ENCODE data around the gene TMEM196. TPM values are rescaled to one million over a fixed set of nuclear protein-coding genes. Genes with fewer than 3 reads are reported as not detected.
A peak's percentile ranks its signal among the peaks of the same experiment; 100 is the strongest.

Gene TMEM196
- total and polyA plus RNA-seq, 2 experiments from 2014 or later, result 0.11 TPM; not detected in 1

DNA sequence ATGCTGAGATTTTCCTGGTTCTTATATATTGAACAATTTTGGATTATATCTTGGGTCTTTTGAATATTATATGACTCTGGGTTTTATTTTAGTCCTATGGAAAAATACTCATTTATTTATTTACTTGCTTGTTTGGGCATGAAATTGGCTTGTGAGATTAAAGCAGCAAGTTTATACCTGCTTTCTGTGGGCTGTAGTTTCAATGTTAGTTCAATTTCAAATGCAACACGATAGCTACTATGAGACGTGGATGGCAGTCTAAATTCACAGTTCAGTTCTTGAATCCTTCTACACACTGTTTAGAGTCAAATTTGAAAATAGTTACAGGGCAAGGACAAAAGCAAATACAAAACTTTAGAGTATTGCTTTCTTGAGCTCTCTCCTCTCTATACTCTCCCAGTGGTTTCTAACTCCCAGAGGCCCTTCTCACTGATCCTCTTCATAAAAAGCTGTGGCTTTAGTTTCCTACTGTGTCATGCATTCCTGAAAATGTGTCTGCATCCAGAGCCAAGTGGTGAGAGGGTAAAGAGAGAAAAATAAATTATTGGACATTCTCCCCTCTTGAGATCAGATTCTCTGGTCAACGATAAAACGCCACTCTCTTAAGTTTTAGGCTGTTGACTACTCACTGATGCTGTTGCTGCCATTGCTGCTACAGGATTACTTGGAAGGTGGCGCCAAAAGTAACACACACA is 99.0 kb downstream of the TMEM196 start:
- DNase-seq (ENCODE audit: low spot score), result peak; percentile 31
- H3K27ac Mint-ChIP-seq, result no peak overlapping the region; the same call in 1 of the 2 replicates
- H3K79me2 ChIP-seq (replicated peaks; ENCODE audit: insufficient read depth), result no peaks in the 10 kb centered on the region
- H3K4me3 ChIP-seq, result no peak overlapping the region
- H3K27me3 Mint-ChIP-seq (ENCODE audit: insufficient read depth, low read depth, poor library complexity), result no peaks in the 10 kb centered on the region
- H3K4me1 ChIP-seq (ENCODE audit: insufficient read depth), result no peaks in the 10 kb centered on the region
- H4K20me1 ChIP-seq (replicated peaks; ENCODE audit: insufficient read depth), result no peaks in the 10 kb centered on the region
- H3K36me3 Mint-ChIP-seq (ENCODE audit: low read depth), result no peaks in the 10 kb centered on the region
- 0 out of 2 replicates have a peak overlapping the region, but pooled peaks have one; percentile 15 for H2AFZ ChIP-seq
- no peaks in the 10 kb centered on the region for H3F3A ChIP-seq (replicated peaks; ENCODE audit: low read depth)
- H3K4me1 Mint-ChIP-seq, result no peaks in the 10 kb centered on the region
- H3K27me3 ChIP-seq (ENCODE audit: insufficient read depth), result no peaks in the 10 kb centered on the region
- no peak overlapping the region for H3K4me3 Mint-ChIP-seq
- no peak for ATAC-seq
- H3K27ac ChIP-seq (ENCODE audit: low read depth), result no peak overlapping the region
- no peaks in the 10 kb centered on the region for H3K9me2 ChIP-seq (ENCODE audit: insufficient read depth)
- no peaks in the 10 kb centered on the region for H3K36me3 ChIP-seq (ENCODE audit: insufficient read depth)
- no peaks in the 10 kb centered on the region for H3K9me3 Mint-ChIP-seq
- no peak overlapping the region for H3K4me2 ChIP-seq
- TF ChIP-seq, protein P1, sequence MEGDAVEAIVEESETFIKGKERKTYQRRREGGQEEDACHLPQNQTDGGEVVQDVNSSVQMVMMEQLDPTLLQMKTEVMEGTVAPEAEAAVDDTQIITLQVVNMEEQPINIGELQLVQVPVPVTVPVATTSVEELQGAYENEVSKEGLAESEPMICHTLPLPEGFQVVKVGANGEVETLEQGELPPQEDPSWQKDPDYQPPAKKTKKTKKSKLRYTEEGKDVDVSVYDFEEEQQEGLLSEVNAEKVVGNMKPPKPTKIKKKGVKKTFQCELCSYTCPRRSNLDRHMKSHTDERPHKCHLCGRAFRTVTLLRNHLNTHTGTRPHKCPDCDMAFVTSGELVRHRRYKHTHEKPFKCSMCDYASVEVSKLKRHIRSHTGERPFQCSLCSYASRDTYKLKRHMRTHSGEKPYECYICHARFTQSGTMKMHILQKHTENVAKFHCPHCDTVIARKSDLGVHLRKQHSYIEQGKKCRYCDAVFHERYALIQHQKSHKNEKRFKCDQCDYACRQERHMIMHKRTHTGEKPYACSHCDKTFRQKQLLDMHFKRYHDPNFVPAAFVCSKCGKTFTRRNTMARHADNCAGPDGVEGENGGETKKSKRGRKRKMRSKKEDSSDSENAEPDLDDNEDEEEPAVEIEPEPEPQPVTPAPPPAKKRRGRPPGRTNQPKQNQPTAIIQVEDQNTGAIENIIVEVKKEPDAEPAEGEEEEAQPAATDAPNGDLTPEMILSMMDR (conservative IDR thresholded peaks at IDR 0.05; ENCODE audit: low read depth in 2 of 2), result peak in 1 of 2 experiments; percentile 39; a peak in 2 of 4 replicates
- no peak for TF ChIP-seq CREB1 (CRISPR knock-in tag; IDR thresholded peaks at IDR 0.05; ENCODE audit: low read depth)

DNA sequence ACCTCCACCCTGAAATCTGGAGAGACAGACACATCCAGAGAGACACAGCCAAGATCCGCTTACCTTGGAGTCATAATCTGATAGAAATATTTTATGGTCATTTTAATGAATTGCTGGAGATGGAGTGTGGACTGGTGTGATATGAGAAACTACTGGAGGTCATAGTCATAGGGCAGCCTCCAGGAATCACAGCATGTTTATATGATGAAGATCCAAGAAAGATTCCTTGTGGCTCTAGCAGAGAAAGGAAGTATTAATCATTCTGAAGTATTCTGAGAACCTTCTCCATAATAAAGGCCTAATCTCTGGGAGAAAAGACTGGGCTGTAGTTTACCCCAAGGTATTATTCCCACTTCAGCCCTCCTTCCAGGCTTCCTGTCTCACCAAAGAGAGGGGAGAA is 102.6 kb downstream of the TMEM196 start:
- H3K36me3 Mint-ChIP-seq (ENCODE audit: low read depth), result no peaks in the 10 kb centered on the region
- ATAC-seq (no peak), DNase-seq (ENCODE audit: low spot score) (no peak)
- H3K9me3 Mint-ChIP-seq, result no peaks in the 10 kb centered on the region
- H3K27me3 Mint-ChIP-seq (ENCODE audit: insufficient read depth, low read depth, poor library complexity), result no peaks in the 10 kb centered on the region
- Histone ChIP-seq H3K4me1 (ENCODE audit: insufficient read depth) (no peaks in the 10 kb centered on the region), H2AFZ (no peak overlapping the region), H3K4me2 (no peak overlapping the region), H3K27me3 (ENCODE audit: insufficient read depth) (no peaks in the 10 kb centered on the region), H3K79me2 (replicated peaks; ENCODE audit: insufficient read depth) (no peaks in the 10 kb centered on the region), H3K9me2 (ENCODE audit: insufficient read depth) (no peaks in the 10 kb centered on the region), H3K36me3 (ENCODE audit: insufficient read depth) (no peaks in the 10 kb centered on the region), H3F3A (replicated peaks; ENCODE audit: low read depth) (no peaks in the 10 kb centered on the region), H4K20me1 (replicated peaks; ENCODE audit: insufficient read depth) (no peaks in the 10 kb centered on the region), H3K27ac (ENCODE audit: low read depth) (no peak overlapping the region), H3K4me3 (no peak overlapping the region)
- no peak overlapping the region for H3K4me3 Mint-ChIP-seq
- H3K4me1 Mint-ChIP-seq, result no peaks in the 10 kb centered on the region
- no peak overlapping the region for H3K27ac Mint-ChIP-seq
- TF ChIP-seq EZH2phosphoT487 (IDR thresholded peaks at IDR 0.05; ENCODE audit: unreplicated experiment) (no peak), EZH2 (IDR thresholded peaks at IDR 0.05; ENCODE audit: low read depth, unreplicated experiment) (no peak), ZNF114 (CRISPR knock-in tag; IDR thresholded peaks at IDR 0.05) (no peak), JUNB (IDR thresholded peaks at IDR 0.05; ENCODE audit: unreplicated experiment) (no peak), POLR2AphosphoS5 (IDR thresholded peaks at IDR 0.05; ENCODE audit: low read depth) (no peak), ZNF331 (CRISPR knock-in tag; IDR thresholded peaks at IDR 0.05; ENCODE audit: low read depth) (no peak), NANOG (IDR thresholded peaks at IDR 0.05; ENCODE audit: borderline replicate concordance) (no peak), CREB1 (CRISPR knock-in tag; IDR thresholded peaks at IDR 0.05; ENCODE audit: low read depth) (no peak)
- TF ChIP-seq, protein P2, sequence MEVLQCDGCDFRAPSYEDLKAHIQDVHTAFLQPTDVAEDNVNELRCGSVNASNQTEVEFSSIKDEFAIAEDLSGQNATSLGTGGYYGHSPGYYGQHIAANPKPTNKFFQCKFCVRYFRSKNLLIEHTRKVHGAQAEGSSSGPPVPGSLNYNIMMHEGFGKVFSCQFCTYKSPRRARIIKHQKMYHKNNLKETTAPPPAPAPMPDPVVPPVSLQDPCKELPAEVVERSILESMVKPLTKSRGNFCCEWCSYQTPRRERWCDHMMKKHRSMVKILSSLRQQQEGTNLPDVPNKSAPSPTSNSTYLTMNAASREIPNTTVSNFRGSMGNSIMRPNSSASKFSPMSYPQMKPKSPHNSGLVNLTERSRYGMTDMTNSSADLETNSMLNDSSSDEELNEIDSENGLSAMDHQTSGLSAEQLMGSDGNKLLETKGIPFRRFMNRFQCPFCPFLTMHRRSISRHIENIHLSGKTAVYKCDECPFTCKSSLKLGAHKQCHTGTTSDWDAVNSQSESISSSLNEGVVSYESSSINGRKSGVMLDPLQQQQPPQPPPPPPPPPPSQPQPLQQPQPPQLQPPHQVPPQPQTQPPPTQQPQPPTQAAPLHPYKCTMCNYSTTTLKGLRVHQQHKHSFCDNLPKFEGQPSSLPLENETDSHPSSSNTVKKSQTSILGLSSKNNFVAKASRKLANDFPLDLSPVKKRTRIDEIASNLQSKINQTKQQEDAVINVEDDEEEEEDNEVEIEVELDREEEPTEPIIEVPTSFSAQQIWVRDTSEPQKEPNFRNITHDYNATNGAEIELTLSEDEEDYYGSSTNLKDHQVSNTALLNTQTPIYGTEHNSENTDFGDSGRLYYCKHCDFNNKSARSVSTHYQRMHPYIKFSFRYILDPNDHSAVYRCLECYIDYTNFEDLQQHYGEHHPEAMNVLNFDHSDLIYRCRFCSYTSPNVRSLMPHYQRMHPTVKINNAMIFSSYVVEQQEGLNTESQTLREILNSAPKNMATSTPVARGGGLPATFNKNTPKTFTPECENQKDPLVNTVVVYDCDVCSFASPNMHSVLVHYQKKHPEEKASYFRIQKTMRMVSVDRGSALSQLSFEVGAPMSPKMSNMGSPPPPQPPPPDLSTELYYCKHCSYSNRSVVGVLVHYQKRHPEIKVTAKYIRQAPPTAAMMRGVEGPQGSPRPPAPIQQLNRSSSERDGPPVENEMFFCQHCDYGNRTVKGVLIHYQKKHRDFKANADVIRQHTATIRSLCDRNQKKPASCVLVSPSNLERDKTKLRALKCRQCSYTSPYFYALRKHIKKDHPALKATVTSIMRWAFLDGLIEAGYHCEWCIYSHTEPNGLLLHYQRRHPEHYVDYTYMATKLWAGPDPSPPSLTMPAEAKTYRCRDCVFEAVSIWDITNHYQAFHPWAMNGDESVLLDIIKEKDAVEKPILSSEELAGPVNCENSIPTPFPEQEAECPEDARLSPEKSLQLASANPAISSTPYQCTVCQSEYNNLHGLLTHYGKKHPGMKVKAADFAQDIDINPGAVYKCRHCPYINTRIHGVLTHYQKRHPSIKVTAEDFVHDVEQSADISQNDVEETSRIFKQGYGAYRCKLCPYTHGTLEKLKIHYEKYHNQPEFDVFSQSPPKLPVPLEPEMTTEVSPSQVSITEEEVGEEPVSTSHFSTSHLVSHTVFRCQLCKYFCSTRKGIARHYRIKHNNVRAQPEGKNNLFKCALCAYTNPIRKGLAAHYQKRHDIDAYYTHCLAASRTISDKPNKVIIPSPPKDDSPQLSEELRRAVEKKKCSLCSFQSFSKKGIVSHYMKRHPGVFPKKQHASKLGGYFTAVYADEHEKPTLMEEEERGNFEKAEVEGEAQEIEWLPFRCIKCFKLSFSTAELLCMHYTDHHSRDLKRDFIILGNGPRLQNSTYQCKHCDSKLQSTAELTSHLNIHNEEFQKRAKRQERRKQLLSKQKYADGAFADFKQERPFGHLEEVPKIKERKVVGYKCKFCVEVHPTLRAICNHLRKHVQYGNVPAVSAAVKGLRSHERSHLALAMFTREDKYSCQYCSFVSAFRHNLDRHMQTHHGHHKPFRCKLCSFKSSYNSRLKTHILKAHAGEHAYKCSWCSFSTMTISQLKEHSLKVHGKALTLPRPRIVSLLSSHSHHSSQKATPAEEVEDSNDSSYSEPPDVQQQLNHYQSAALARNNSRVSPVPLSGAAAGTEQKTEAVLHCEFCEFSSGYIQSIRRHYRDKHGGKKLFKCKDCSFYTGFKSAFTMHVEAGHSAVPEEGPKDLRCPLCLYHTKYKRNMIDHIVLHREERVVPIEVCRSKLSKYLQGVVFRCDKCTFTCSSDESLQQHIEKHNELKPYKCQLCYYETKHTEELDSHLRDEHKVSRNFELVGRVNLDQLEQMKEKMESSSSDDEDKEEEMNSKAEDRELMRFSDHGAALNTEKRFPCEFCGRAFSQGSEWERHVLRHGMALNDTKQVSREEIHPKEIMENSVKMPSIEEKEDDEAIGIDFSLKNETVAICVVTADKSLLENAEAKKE (CRISPR knock-in tag; IDR thresholded peaks at IDR 0.05), result no peak
- TF ChIP-seq, protein P3, sequence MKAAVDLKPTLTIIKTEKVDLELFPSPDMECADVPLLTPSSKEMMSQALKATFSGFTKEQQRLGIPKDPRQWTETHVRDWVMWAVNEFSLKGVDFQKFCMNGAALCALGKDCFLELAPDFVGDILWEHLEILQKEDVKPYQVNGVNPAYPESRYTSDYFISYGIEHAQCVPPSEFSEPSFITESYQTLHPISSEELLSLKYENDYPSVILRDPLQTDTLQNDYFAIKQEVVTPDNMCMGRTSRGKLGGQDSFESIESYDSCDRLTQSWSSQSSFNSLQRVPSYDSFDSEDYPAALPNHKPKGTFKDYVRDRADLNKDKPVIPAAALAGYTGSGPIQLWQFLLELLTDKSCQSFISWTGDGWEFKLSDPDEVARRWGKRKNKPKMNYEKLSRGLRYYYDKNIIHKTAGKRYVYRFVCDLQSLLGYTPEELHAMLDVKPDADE (IDR thresholded peaks at IDR 0.05), result no peak

Measured in GM23338 (cell line).